ENCODE results near the gene DGLUCY.
"Not testable (repeated sequence)": the region's sequence is repeated elsewhere in the genome, so short reads cannot be mapped to it uniquely, and the experiment has no call there.

Gene DGLUCY

GRCh38 chr14:91195881-91196280, 82.0 kb downstream of the DGLUCY start:
- ATAC-seq = no peak
- TF ChIP-seq PPARA (CRISPR knock-in tag; IDR thresholded peaks at IDR 0.05; ENCODE audit: borderline replicate concordance) = no peak
- no peak for TF ChIP-seq TCF4 (CRISPR knock-in tag; IDR thresholded peaks at IDR 0.05; ENCODE audit: borderline replicate concordance)
- TF ChIP-seq SNAI2 (CRISPR knock-in tag; IDR thresholded peaks at IDR 0.05) = no peak
- TF ChIP-seq ZFP30 (CRISPR knock-in tag; IDR thresholded peaks at IDR 0.05) = no peak
- no peak for TF ChIP-seq ZNF565 (CRISPR knock-in tag; conservative IDR thresholded peaks at IDR 0.05; ENCODE audit: low read depth)
- no peak for TF ChIP-seq ZNF70 (CRISPR knock-in tag; IDR thresholded peaks at IDR 0.05)
- no peak for TF ChIP-seq BACH2 (CRISPR knock-in tag; IDR thresholded peaks at IDR 0.05; ENCODE audit: borderline replicate concordance)
- TF ChIP-seq, protein P1, sequence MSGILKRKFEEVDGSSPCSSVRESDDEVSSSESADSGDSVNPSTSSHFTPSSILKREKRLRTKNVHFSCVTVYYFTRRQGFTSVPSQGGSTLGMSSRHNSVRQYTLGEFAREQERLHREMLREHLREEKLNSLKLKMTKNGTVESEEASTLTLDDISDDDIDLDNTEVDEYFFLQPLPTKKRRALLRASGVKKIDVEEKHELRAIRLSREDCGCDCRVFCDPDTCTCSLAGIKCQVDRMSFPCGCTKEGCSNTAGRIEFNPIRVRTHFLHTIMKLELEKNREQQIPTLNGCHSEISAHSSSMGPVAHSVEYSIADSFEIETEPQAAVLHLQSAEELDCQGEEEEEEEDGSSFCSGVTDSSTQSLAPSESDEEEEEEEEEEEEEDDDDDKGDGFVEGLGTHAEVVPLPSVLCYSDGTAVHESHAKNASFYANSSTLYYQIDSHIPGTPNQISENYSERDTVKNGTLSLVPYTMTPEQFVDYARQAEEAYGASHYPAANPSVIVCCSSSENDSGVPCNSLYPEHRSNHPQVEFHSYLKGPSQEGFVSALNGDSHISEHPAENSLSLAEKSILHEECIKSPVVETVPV (CRISPR knock-in tag; IDR thresholded peaks at IDR 0.05) = no peak
- no peak for TF ChIP-seq OSR1 (CRISPR knock-in tag; IDR thresholded peaks at IDR 0.05)
- no peak for TF ChIP-seq GLIS3 (CRISPR knock-in tag; IDR thresholded peaks at IDR 0.05)
- TF ChIP-seq, protein P2, sequence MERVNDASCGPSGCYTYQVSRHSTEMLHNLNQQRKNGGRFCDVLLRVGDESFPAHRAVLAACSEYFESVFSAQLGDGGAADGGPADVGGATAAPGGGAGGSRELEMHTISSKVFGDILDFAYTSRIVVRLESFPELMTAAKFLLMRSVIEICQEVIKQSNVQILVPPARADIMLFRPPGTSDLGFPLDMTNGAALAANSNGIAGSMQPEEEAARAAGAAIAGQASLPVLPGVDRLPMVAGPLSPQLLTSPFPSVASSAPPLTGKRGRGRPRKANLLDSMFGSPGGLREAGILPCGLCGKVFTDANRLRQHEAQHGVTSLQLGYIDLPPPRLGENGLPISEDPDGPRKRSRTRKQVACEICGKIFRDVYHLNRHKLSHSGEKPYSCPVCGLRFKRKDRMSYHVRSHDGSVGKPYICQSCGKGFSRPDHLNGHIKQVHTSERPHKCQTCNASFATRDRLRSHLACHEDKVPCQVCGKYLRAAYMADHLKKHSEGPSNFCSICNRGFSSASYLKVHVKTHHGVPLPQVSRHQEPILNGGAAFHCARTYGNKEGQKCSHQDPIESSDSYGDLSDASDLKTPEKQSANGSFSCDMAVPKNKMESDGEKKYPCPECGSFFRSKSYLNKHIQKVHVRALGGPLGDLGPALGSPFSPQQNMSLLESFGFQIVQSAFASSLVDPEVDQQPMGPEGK (CRISPR knock-in tag; IDR thresholded peaks at IDR 0.05; ENCODE audit: borderline replicate concordance) = no peak

GRCh38 chr14:91197631-91198030, 83.8 kb downstream of the DGLUCY start:
- ATAC-seq = no peak
- TF ChIP-seq ARNTL (CRISPR knock-in tag; IDR thresholded peaks at IDR 0.05; ENCODE audit: borderline replicate concordance, low read depth) = no peak
- TF ChIP-seq, protein P2 (CRISPR knock-in tag; IDR thresholded peaks at IDR 0.05; ENCODE audit: borderline replicate concordance) = no peak
- TF ChIP-seq, protein P3, sequence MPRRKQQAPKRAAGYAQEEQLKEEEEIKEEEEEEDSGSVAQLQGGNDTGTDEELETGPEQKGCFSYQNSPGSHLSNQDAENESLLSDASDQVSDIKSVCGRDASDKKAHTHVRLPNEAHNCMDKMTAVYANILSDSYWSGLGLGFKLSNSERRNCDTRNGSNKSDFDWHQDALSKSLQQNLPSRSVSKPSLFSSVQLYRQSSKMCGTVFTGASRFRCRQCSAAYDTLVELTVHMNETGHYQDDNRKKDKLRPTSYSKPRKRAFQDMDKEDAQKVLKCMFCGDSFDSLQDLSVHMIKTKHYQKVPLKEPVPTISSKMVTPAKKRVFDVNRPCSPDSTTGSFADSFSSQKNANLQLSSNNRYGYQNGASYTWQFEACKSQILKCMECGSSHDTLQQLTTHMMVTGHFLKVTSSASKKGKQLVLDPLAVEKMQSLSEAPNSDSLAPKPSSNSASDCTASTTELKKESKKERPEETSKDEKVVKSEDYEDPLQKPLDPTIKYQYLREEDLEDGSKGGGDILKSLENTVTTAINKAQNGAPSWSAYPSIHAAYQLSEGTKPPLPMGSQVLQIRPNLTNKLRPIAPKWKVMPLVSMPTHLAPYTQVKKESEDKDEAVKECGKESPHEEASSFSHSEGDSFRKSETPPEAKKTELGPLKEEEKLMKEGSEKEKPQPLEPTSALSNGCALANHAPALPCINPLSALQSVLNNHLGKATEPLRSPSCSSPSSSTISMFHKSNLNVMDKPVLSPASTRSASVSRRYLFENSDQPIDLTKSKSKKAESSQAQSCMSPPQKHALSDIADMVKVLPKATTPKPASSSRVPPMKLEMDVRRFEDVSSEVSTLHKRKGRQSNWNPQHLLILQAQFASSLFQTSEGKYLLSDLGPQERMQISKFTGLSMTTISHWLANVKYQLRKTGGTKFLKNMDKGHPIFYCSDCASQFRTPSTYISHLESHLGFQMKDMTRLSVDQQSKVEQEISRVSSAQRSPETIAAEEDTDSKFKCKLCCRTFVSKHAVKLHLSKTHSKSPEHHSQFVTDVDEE (CRISPR knock-in tag; IDR thresholded peaks at IDR 0.05) = no peak
- TF ChIP-seq, protein P1 (CRISPR knock-in tag; IDR thresholded peaks at IDR 0.05) = no peak
- TF ChIP-seq ZNF8 (CRISPR knock-in tag; IDR thresholded peaks at IDR 0.05) = no peak
- TF ChIP-seq ZFP30 (CRISPR knock-in tag; IDR thresholded peaks at IDR 0.05) = no peak
- TF ChIP-seq ESRRG (CRISPR knock-in tag; IDR thresholded peaks at IDR 0.05) = no peak
- TF ChIP-seq ZFP3 (CRISPR knock-in tag; IDR thresholded peaks at IDR 0.05) = no peak
- no peak for TF ChIP-seq SNAI2 (CRISPR knock-in tag; IDR thresholded peaks at IDR 0.05)
- no peak for TF ChIP-seq ISL1 (CRISPR knock-in tag; IDR thresholded peaks at IDR 0.05)
- TF ChIP-seq CREB5 (CRISPR knock-in tag; IDR thresholded peaks at IDR 0.05; ENCODE audit: low read depth) = no peak

- not testable (repeated sequence) for ATAC-seq
These were observed 86.9 kb downstream of the DGLUCY start for GRCh38 chr14:91200802-91201201.

Data from SK-N-SH treated with all-trans-retinoic acid at 6 μM for 48 hours (cell line).